SIG-M5 (cell line): ENCODE results near the gene ETV2.
"Not testable (repeated sequence)": the region's sequence is repeated elsewhere in the genome, so short reads cannot be mapped to it uniquely, and the experiment has no call there.

ENCODE experiments used
- DNase-seq: peaks from one replicate; lab custom pipeline; 2025; lab: John Stamatoyannopoulos, UW

ETV2 gene

DNA sequence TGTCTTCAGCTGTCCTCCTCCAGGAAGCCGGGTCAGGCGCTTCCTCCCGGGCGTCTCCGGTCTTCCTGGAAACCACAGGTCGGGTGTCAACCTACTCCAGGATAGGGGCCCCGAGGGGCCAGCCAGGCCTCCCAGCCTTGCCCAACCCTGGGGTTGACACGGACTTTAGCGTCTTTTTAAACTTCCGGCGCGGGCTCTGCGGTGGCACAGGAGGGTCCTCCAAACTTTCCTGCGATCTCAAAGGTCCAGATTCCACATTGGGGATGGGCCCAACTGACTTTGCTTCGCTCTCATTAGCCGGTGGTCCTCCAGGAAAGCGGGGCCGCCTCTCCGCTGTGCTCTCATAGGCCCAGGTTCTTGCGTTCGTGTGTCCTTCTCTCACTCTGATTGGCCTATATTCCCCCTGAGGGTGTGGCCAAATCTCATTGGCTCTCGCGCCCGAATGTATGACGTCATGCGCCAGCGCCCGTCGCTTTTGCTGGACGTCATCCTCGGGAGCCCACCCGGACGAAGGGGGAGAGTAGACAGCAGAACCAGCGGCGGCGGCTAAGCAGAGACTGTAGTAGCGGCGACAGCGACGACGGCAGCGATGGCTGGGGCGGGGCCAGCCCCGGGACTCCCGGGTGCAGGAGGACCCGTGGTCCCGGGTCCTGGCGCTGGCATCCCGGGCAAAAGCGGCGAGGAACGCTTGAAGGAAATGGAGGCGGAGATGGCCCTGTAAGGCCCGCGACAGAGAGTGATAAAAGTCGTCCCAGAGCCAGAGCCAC lies 12.8 kb upstream of the ETV2 start, which contains the start of gene RBM42:
TSS of gene RBM42 (plus strand) at position 472 of the 767 bp plus-strand sequence. CDS start at position 590, 118 bp downstream.
- peak; percentile 85 for DNase-seq

GRCh38 chr19:35629332-35629633 lies 12.3 kb upstream of the ETV2 start:
- DNase-seq = no peak

GRCh38 chr19:35633727-35634440 lies 7.7 kb upstream of the ETV2 start:
- no peak for DNase-seq

DNA sequence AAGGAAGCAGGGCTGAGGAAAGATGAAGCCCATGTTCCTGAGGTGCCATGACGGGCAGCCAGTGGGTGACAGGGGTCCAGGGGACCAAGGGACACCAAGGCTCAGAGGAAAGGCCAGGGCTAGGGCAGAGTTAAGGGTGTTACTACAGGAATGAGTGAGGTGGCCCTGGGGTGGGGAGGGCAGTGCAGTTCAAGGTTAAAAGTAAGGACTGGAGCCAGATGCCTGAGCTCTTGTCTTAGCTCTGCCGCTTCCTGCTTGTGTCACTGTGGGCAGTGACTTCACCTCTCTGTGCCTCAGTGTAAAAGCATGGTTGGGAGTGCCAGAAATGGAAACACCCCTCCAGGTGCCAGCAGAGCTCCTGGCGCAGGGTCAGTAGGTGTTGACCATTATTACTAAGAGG lies 4.9 kb upstream of the ETV2 start:
- no peak for DNase-seq

- DNase-seq = no peak
These were observed 4.4 kb upstream of the ETV2 start for GRCh38 chr19:35637165-35637564.

GRCh38 chr19:35639321-35639639 lies 2.3 kb upstream of the ETV2 start:
- DNase-seq = no peak

GRCh38 chr19:35639863-35640262 lies 1.7 kb upstream of the ETV2 start:
- no peak for DNase-seq

GRCh38 chr19:35642312-35642711 lies 767 bp downstream of the ETV2 start:
- DNase-seq = no peak

DNA sequence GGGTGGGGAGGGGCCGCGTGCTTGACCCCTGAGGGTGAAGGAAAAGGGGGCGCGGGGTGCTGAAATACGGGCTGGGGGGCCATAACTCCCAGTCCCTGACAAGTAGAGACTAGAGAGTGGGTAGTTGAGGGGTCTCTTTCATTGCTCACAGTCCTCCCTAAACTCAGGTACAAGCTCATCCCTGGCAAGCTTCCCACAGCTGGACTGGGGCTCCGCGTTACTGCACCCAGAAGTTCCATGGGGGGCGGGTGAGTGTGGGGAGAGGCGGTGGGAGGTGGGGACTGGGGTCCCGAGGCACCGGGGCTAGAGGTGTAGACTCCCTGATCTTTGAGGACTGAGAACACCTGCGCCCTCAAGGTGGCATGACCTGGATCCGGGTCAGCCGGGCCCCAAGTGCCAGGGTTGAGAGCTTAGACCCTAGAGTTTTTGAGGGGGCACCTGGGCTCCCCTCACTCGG lies 1.3 kb downstream of the ETV2 start:
- DNase-seq = no peak

DNA sequence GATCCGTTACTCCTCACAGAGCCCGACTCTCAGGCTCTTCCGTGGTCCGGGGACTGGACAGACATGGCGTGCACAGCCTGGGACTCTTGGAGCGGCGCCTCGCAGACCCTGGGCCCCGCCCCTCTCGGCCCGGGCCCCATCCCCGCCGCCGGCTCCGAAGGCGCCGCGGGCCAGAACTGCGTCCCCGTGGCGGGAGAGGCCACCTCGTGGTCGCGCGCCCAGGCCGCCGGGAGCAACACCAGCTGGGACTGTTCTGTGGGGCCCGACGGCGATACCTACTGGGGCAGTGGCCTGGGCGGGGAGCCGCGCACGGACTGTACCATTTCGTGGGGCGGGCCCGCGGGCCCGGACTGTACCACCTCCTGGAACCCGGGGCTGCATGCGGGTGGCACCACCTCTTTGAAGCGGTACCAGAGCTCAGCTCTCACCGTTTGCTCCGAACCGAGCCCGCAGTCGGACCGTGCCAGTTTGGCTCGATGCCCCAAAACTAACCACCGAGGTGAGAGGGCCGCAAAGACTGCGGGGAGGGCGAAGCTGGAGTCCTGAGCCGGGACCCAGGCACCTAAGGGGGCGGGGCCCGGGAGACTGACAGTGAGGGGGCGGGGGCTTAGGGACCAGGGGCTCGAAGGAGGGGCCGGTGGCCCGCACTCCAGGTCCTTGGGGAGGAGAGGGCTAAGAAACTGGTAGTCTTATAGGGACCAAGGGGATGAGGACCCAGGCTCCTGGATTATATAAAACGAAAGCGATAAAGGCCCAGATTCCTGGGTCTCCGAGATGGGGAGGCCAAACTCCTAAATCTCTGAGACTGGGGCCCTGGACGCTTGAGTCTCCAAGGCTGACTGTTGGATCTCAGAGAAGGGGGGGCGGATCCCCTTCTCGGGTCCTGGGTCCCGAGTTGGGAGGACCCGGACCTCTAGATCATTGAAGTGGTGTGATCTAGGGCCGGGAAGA lies 2.0 kb downstream of the ETV2 start:
- DNase-seq = no peak

GRCh38 chr19:35644206-35644986 lies 2.9 kb downstream of the ETV2 start:
- DNase-seq = peak; percentile 70

DNA sequence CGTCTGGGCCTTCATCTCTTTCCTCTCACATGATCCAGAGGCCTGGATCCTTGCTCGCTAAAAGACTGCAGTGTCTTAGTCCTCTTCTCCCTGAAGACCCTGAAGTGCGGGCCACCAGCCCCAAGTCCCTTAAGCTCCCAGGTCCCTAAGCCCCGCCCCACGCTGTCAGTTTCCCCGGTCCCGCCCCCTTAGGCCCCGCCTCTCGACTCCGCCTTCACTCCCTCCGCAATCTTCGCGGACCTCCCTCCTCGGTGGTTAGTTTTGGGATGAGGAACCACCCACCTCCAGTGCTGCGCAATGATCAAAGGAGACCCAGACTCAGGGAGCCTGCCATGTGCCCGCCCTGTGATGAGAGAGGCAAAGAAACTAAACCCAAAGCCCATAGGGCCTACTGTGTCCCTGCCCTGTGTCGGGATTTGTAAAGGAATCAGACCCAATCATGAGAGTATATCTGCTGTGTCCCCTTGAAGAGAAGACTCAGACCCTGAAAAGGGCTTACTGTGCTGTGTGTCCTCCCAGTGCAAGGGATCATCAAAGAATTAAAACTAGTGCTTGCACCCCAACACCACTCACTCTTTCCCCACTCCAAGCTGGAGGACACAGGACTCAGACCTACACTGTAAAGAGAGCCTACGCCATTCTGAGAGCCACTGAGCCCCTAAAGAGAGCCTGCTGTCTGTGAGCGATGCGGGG lies 3.6 kb downstream of the ETV2 start:
- no peak for DNase-seq

DNA sequence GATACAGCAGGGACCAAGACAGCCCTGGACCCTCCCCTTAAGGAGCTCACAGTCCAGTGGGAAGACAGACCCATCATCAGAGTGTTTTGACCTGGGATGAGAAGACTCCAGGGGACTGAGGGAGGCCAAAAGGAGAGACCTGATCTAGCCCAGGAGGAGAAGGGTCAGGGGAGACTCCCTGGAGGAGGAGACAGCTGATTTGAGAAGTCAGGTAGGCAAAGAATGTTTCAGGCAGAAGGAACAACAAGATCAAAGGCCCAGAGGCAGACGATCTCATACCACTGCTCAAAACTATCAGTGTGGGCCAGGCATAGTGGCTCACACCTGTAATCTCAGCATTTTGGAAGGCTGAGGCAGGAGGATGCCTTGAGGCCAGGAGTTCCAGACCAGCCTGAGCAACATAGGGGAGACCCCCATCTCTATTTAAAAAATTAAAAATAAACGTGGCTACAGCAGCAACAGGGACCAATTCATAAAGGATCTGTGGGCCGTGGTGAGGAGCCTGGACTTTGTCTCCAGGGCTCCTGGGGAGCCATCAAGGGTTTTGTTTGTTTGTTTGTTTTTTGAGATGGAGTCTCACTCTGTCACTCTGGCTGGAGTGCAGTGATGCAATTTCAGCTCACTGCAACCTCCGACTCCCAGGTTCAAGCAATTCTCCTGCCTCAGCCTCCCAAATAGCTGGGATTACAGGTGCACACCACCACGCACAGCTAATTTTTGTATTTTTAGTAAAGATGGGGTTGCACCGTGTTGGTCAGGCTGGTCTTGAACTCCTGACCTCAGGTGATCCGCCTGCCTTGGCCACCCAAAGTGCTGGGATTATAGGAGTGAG lies 4.4 kb downstream of the ETV2 start:
- no peak for DNase-seq

- DNase-seq = peak; percentile 95
These were observed 6.7 kb downstream of the ETV2 start, which contains the start of gene COX6B1 for GRCh38 chr19:35648017-35648961. Gene COX6B1, plus strand, starts transcription at chr19:35648323. Its CDS starts 2,921 bp downstream, at chr19:35651244.

GRCh38 chr19:35650581-35650980 lies 9.0 kb downstream of the ETV2 start:
- no peak for DNase-seq

- DNase-seq = not testable (repeated sequence)
These were observed 13.3 kb downstream of the ETV2 start for GRCh38 chr19:35654828-35655227.

DNA sequence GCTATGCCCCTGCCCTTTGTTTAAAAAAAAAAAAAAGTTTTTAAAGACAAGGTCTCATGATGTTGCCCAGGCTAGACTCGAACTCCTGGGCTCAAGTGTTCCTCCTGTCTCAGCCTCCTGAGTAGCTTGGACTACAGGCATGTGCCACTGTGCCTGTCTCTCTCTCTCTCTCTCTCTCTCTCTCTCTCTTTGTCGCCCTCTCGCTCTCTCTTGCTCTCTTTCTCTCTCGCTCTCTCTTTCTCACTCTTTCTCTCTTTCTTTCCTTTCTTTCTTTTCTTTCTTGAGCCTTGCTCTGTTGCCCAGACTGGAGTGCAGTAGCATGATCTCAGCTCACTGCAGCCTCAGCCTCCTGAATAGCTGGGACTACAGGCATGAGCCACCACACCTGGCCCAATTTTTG lies 14.1 kb downstream of the ETV2 start:
- no peak for DNase-seq

- no peak for DNase-seq
These were observed 15.2 kb downstream of the ETV2 start for GRCh38 chr19:35656700-35657099.
